Nephron (organoid): Measurements from ENCODE around the gene SEL1L3.

ENCODE experiments used
- H3K27ac Mint-ChIP-seq, 3 experiments: 2 replicates each; pipeline ENCODE4 v1.8.0; 2020; ENCODE audit warnings: mixed read lengths in 3 of 3, mild to moderate bottlenecking in 2 of 3, moderate library complexity in 1 of 3
- H3K27me3 Mint-ChIP-seq: 2 replicates; pipeline ENCODE4 v1.8.0; 2021; ENCODE audit warnings: low read depth, mild to moderate bottlenecking, moderate library complexity, mixed read lengths
- H3K36me3 Mint-ChIP-seq: 2 replicates; pipeline ENCODE4 v1.8.0; 2020; ENCODE audit warnings: low read depth, mixed read lengths
- H3K4me1 Mint-ChIP-seq: 2 replicates; pipeline ENCODE4 v1.8.0; 2020; ENCODE audit warnings: mixed read lengths
- H3K4me3 Mint-ChIP-seq, 3 experiments: 2 replicates each; pipeline ENCODE4 v1.8.0; 2020; ENCODE audit warnings: mild to moderate bottlenecking in 3 of 3, mixed read lengths in 3 of 3, moderate library complexity in 2 of 3
- H3K9me3 Mint-ChIP-seq: 2 replicates; pipeline ENCODE4 v1.8.0; 2020; ENCODE audit warnings: mixed read lengths
- CTCF ChIP-seq, 3 experiments: fragments of 200-600 bp; sonication (generic); IDR thresholded peaks; one replicate each; pipeline ENCODE4 v1.5.0; 2021; ENCODE audit warnings: antibody characterized with exemption in 3 of 3; ENCODE audit not compliant: unreplicated experiment in 3 of 3

SEL1L3 gene

GRCh38 chr4:25856756-25857155 lies 6.0 kb downstream of the SEL1L3 start:
- TF ChIP-seq CTCF (IDR thresholded peaks at IDR 0.05; ENCODE audit: unreplicated experiment in 3 of 3), result no peak
- no peak overlapping the region for H3K27ac Mint-ChIP-seq
- peaks cover 39% of the 10 kb centered on the region for H3K27me3 Mint-ChIP-seq
- H3K36me3 Mint-ChIP-seq, result no peaks in the 10 kb centered on the region
- no peak overlapping the region for H3K4me3 Mint-ChIP-seq
- peaks cover 25% of the 10 kb centered on the region for H3K4me1 Mint-ChIP-seq
- no peaks in the 10 kb centered on the region for H3K9me3 Mint-ChIP-seq

- no peak for TF ChIP-seq CTCF (IDR thresholded peaks at IDR 0.05; ENCODE audit: unreplicated experiment in 3 of 3)
- Mint-ChIP-seq H3K9me3 (peaks cover 3% of the 10 kb centered on the region), H3K27ac (no peak overlapping the region), H3K27me3 (peaks cover 5% of the 10 kb centered on the region), H3K36me3 (peaks cover under 1% of the 10 kb centered on the region), H3K4me3 (no peak overlapping the region), H3K4me1 (no peaks in the 10 kb centered on the region)
Observed at GRCh38 chr4:25852103-25852502, 10.7 kb downstream of the SEL1L3 start.

- Mint-ChIP-seq H3K4me1 (no peaks in the 10 kb centered on the region), H3K27ac (no peak overlapping the region), H3K4me3 (no peak overlapping the region), H3K9me3 (peaks cover 3% of the 10 kb centered on the region), H3K36me3 (peaks cover 4% of the 10 kb centered on the region), H3K27me3 (peaks cover 4% of the 10 kb centered on the region)
- no peak for TF ChIP-seq CTCF (IDR thresholded peaks at IDR 0.05; ENCODE audit: unreplicated experiment in 3 of 3)
Observed at GRCh38 chr4:25847329-25847728, 15.5 kb downstream of the SEL1L3 start.

- Mint-ChIP-seq H3K36me3 (peaks cover 4% of the 10 kb centered on the region), H3K4me1 (no peaks in the 10 kb centered on the region), H3K27me3 (peaks cover 7% of the 10 kb centered on the region)
Observed at GRCh38 chr4:25845841-25846653, 16.7 kb downstream of the SEL1L3 start.

GRCh38 chr4:25844961-25845712 lies 17.7 kb downstream of the SEL1L3 start:
- Mint-ChIP-seq H3K27me3 (peaks cover 7% of the 10 kb centered on the region), H3K4me1 (no peaks in the 10 kb centered on the region), H3K36me3 (peaks cover 4% of the 10 kb centered on the region), H3K4me3 (no peak overlapping the region), H3K9me3 (peaks cover 3% of the 10 kb centered on the region), H3K27ac (no peak overlapping the region)
- TF ChIP-seq CTCF (IDR thresholded peaks at IDR 0.05; ENCODE audit: unreplicated experiment in 3 of 3), result no peak

More at GRCh38 chr4:25845841-25846653, 16.7 kb downstream of the SEL1L3 start:
- TF ChIP-seq CTCF (IDR thresholded peaks at IDR 0.05; ENCODE audit: unreplicated experiment in 3 of 3), result no peak
- H3K9me3 Mint-ChIP-seq, result peaks cover 3% of the 10 kb centered on the region
- H3K4me3 Mint-ChIP-seq, result no peak overlapping the region
- no peak overlapping the region for H3K27ac Mint-ChIP-seq
